ENCODE measurements around the gene GABRA5.

The GABRA5 gene

DNA sequence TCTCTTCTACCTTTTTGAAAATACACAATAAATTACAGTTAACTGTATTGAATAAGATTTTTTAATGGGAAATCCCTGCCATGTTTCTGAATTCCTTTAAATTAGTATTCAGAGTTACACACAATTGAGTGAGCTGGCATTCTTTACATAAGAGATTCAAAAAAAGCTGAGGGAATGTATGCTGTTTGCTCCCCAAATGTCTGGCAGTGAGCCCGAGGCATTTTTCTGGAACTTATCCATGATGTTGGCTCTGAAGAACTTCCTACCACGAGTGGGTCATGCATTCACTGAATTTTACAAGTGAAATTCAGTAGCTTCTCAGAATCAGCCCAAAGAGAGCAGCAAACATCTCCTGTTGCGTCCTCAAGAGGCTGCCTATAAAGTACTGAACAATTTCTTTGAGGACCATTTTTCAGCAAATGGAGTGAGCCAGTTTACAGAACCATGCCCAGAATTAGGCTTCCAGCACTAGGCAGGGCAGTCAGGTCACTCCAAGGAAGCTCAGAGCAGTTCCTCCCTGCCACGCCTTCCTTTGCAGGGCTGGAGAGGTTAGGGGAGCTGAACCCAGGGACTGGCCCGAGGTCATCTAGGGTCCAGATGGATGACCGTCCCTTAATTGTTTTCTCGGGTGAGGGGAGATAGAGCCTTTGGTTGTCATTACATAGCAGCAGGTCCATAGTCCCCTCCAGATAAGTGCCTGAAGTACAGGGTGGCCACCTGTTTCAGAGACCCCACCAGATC lies 21.2 kb downstream of the GABRA5 start:
- Mint-ChIP-seq H3K36me3 (ENCODE audit: low read depth) (no peaks in the 10 kb centered on the region), H3K27me3 (ENCODE audit: low read depth) (peaks cover 4% of the 10 kb centered on the region), H3K4me3 (no peak overlapping the region), H3K9me3 (no peaks in the 10 kb centered on the region), H3K4me1 (peaks cover 5% of the 10 kb centered on the region), H3K27ac (no peak overlapping the region)
- TF ChIP-seq, protein P1, sequence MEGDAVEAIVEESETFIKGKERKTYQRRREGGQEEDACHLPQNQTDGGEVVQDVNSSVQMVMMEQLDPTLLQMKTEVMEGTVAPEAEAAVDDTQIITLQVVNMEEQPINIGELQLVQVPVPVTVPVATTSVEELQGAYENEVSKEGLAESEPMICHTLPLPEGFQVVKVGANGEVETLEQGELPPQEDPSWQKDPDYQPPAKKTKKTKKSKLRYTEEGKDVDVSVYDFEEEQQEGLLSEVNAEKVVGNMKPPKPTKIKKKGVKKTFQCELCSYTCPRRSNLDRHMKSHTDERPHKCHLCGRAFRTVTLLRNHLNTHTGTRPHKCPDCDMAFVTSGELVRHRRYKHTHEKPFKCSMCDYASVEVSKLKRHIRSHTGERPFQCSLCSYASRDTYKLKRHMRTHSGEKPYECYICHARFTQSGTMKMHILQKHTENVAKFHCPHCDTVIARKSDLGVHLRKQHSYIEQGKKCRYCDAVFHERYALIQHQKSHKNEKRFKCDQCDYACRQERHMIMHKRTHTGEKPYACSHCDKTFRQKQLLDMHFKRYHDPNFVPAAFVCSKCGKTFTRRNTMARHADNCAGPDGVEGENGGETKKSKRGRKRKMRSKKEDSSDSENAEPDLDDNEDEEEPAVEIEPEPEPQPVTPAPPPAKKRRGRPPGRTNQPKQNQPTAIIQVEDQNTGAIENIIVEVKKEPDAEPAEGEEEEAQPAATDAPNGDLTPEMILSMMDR (IDR thresholded peaks at IDR 0.05; ENCODE audit: unreplicated experiment in 3 of 3): no peak

DNA sequence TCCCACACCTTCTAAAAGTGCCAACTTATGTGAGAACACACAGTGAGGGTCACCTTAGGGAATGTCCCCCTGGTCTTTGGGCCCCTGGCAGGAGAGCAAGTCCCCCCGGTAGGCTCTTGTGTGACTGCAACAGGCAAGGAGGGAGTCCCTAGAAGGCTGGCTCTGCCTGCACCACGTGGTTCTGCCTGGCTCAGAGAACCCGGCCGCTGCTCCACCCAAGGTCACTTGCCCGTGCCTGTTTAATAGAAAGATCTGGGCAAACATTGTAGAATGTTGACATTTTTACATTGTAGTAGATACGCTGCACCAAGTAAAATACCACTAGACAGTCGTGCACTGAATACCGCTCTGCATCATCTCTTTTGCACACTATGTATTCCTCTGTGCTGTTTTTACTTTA lies 21.9 kb downstream of the GABRA5 start:
- H3K9me3 Mint-ChIP-seq: no peaks in the 10 kb centered on the region
- H3K27me3 Mint-ChIP-seq (ENCODE audit: low read depth): peaks cover 4% of the 10 kb centered on the region
- no peak overlapping the region for H3K27ac Mint-ChIP-seq
- H3K36me3 Mint-ChIP-seq (ENCODE audit: low read depth): no peaks in the 10 kb centered on the region
- TF ChIP-seq, protein P1 (IDR thresholded peaks at IDR 0.05; ENCODE audit: unreplicated experiment in 3 of 3): no peak
- no peak overlapping the region for H3K4me3 Mint-ChIP-seq
- peaks cover 5% of the 10 kb centered on the region for H3K4me1 Mint-ChIP-seq

DNA sequence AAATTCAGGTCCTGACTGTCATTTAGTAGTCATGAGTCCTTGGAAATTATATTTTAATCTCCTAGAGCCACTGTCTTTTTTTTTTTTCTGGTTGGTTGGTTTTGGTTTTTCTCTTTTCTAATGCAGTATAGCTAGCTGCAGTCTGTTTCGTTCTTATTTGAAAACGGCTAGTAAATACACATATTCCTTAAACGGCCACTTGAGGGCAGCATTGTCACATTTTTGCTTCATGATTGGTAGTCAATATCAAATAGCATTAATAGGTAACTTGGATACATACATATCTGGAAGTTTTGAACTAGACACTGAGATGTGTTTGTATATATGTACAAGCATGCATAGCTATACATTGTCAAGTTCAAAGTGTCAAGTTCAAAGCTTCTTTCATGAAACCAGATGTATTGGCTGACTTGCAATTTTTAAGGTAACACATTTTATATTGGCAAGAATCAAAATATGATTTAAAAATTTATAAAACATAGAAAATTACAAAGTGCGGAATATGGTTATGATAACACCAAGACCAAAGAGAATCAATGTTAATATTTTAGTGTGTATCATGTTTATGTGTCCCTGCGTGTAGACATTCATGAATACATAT lies 22.5 kb downstream of the GABRA5 start:
- no peak overlapping the region for H3K27ac Mint-ChIP-seq
- H3K36me3 Mint-ChIP-seq (ENCODE audit: low read depth): no peaks in the 10 kb centered on the region
- no peak overlapping the region for H3K4me3 Mint-ChIP-seq
- peaks cover 1% of the 10 kb centered on the region for H3K9me3 Mint-ChIP-seq
- TF ChIP-seq, protein P1 (IDR thresholded peaks at IDR 0.05; ENCODE audit: unreplicated experiment in 3 of 3): peak; percentile 70 to 82 (median 72)
- H3K4me1 Mint-ChIP-seq: peaks cover 5% of the 10 kb centered on the region
- peaks cover 4% of the 10 kb centered on the region for H3K27me3 Mint-ChIP-seq (ENCODE audit: low read depth)

DNA sequence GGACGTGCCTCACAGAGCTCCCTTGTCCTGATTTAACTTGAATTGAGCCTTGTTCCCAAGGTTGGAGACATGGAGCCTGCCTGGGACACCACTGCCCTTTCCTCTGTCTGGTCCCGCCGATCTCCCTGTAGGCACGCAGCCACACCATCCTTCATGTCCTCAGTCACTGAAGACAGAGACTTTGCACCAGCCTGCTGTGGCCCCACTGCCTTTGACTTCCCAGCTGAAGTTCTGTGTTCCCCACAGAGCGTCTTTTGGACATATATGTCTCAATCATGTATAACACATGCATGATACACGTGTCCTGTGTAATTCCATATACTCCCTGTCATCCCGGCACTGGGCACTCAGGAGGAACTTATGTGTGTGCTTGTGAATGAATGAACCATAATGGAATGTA lies 23.6 kb downstream of the GABRA5 start:
- TF ChIP-seq, protein P1 (IDR thresholded peaks at IDR 0.05; ENCODE audit: unreplicated experiment in 3 of 3): no peak
- H3K9me3 Mint-ChIP-seq: peaks cover 8% of the 10 kb centered on the region
- H3K36me3 Mint-ChIP-seq (ENCODE audit: low read depth): no peaks in the 10 kb centered on the region
- no peak overlapping the region for H3K4me3 Mint-ChIP-seq
- H3K4me1 Mint-ChIP-seq: peaks cover 5% of the 10 kb centered on the region
- H3K27me3 Mint-ChIP-seq (ENCODE audit: low read depth): peaks cover 4% of the 10 kb centered on the region
- H3K27ac Mint-ChIP-seq: no peak overlapping the region

DNA sequence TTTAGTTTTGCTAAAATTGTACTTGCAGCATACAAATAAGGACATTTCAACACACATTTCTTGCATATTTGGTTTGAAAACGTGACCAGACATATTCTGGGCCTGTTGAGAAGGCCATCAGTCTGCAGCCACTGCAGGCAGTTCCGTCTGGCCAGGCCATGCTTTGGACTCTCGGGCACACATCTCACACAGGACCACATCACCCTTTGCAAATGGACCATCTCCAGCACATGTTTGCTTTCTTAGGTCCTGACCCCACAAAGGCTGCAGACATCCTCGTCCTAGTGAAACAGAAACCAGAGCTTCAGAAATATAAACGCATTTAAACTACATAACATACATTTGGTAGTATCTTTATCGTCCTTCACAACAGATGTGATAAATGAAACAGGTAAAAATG lies 24.1 kb downstream of the GABRA5 start:
- Mint-ChIP-seq H3K4me1 (peaks cover 5% of the 10 kb centered on the region), H3K27ac (no peak overlapping the region), H3K27me3 (ENCODE audit: low read depth) (peaks cover 4% of the 10 kb centered on the region), H3K9me3 (peaks cover 10% of the 10 kb centered on the region), H3K4me3 (no peak overlapping the region), H3K36me3 (ENCODE audit: low read depth) (no peaks in the 10 kb centered on the region)
- TF ChIP-seq, protein P1 (IDR thresholded peaks at IDR 0.05; ENCODE audit: unreplicated experiment in 3 of 3): no peak
